RWPE2 (cell line): Measurements from ENCODE around the gene STOML2.
"Not testable (repeated sequence)": the region's sequence is repeated elsewhere in the genome, so short reads cannot be mapped to it uniquely, and the experiment has no call there.

ENCODE experiments used
- ATAC-seq: fragments of 200-7000 bp; cut with Tn5 transposase; 3 replicates; pipeline ENCODE4 v1.9.1; 2021; ENCODE audit warnings: low read depth
- DNase-seq: peaks from one replicate; pipeline ENCODE4 v3.0.0-alpha.2; 2020; ENCODE audit warnings: low spot score
- H3K27ac ChIP-seq: fragments of 450-650 bp; 2 replicates; pipeline ENCODE4 v1.5.1; 2017; ENCODE audit warnings: mild to moderate bottlenecking; ENCODE audit not compliant: poor library complexity, severe bottlenecking
- H3K27me3 ChIP-seq: fragments of 250-450 bp; sonication (Bioruptor Pico); 2 replicates; pipeline ENCODE4 v1.5.1; 2021; ENCODE audit warnings: mild to moderate bottlenecking, moderate library complexity; ENCODE audit not compliant: insufficient read depth, poor library complexity, severe bottlenecking
- H3K36me3 ChIP-seq: fragments of 250-450 bp; sonication (Bioruptor Pico); 2 replicates; pipeline ENCODE4 v1.5.1; 2020; ENCODE audit warnings: low read depth, mild to moderate bottlenecking, moderate library complexity
- H3K4me1 ChIP-seq: fragments of 250-450 bp; sonication (Bioruptor Pico); 2 replicates; pipeline ENCODE4 v1.5.1; 2021; ENCODE audit warnings: mild to moderate bottlenecking, moderate library complexity; ENCODE audit not compliant: insufficient read depth, poor library complexity, severe bottlenecking
- H3K4me3 ChIP-seq: fragments of 250-450 bp; sonication (Bioruptor Pico); 2 replicates; pipeline ENCODE4 v1.5.1; 2021; ENCODE audit warnings: mild to moderate bottlenecking, moderate library complexity; ENCODE audit not compliant: severe bottlenecking
- H3K9me3 ChIP-seq: fragments of 250-450 bp; sonication (Bioruptor Pico); 2 replicates; pipeline ENCODE4 v1.5.1; 2021; ENCODE audit warnings: mild to moderate bottlenecking, moderate library complexity; ENCODE audit not compliant: severe bottlenecking
- CTCF ChIP-seq: fragments of 450-650 bp; IDR thresholded peaks from one replicate; pipeline ENCODE4 v1.5.1; 2017; ENCODE audit warnings: mild to moderate bottlenecking, moderate library complexity; ENCODE audit not compliant: poor library complexity, severe bottlenecking

Gene STOML2

GRCh38 chr9:35102769-35103659, at the start of gene STOML2:
Gene STOML2 (minus strand): TSS chr9:35103131. CDS start chr9:35103094, 37 bp downstream.
- Histone ChIP-seq H3K4me1 (no peaks in the 10 kb centered on the region), H3K9me3 (no peaks in the 10 kb centered on the region), H3K4me3 (peak within 1 kb of the TSS; percentile 68), H3K27ac (peak within 1 kb of the TSS; percentile 45), H3K36me3 (peaks cover 58% of the 10 kb centered on the region), H3K27me3 (no peaks in the 10 kb centered on the region)
- peak; percentile 94 for DNase-seq
- no peak for TF ChIP-seq CTCF
- peak; percentile 98 for ATAC-seq

- H3K27ac ChIP-seq, H3K36me3 ChIP-seq, ATAC-seq, H3K4me1 ChIP-seq, H3K27me3 ChIP-seq, H3K9me3 ChIP-seq, H3K4me3 ChIP-seq, DNase-seq: not testable (repeated sequence)
Observed at GRCh38 chr9:35147941-35148563, 45.1 kb upstream of the STOML2 start.

- Histone ChIP-seq H3K36me3 (no peaks in the 10 kb centered on the region), H3K4me1 (no peaks in the 10 kb centered on the region), H3K9me3 (peaks cover 7% of the 10 kb centered on the region), H3K27me3 (no peaks in the 10 kb centered on the region), H3K27ac (no peak overlapping the region), H3K4me3 (no peak overlapping the region)
- TF ChIP-seq CTCF = no peak
- DNase-seq (no peak), ATAC-seq (no peak)
Observed at GRCh38 chr9:35142037-35142436, 39.1 kb upstream of the STOML2 start.

- DNase-seq (no peak), ATAC-seq (no peak)
- Histone ChIP-seq H3K27me3 (no peaks in the 10 kb centered on the region), H3K4me3 (no peak overlapping the region), H3K27ac (no peak overlapping the region), H3K36me3 (no peaks in the 10 kb centered on the region), H3K9me3 (peaks cover 7% of the 10 kb centered on the region), H3K4me1 (no peaks in the 10 kb centered on the region)
- TF ChIP-seq CTCF = no peak
Observed at GRCh38 chr9:35140093-35140492, 37.2 kb upstream of the STOML2 start.

GRCh38 chr9:35136866-35137265, 33.9 kb upstream of the STOML2 start:
- Histone ChIP-seq H3K4me3 (no peak overlapping the region), H3K36me3 (no peaks in the 10 kb centered on the region), H3K9me3 (no peaks in the 10 kb centered on the region), H3K27ac (no peak overlapping the region), H3K27me3 (no peaks in the 10 kb centered on the region), H3K4me1 (no peaks in the 10 kb centered on the region)
- TF ChIP-seq CTCF = no peak
- no peak for DNase-seq
- ATAC-seq = no peak
